Left lobe of liver (tissue), 1 donor: ENCODE data around the gene RNU6-7. TPM values are rescaled to one million over a fixed set of nuclear protein-coding genes. Genes with fewer than 3 reads are reported as not detected.

ENCODE experiments used
- total RNA-seq: library from RNA; stranded (reverse); gene quantifications from one replicate; pipeline ENCODE4 v1.2.1, GENCODE V29; 2021
- donor health status: DM: no; HTN: yes; CAD: no.

The RNU6-7 gene
- total RNA-seq, 1 donor from 2014 or later = not detected

Other genes starting within 250 kb of the RNU6-7 start
- 38.4 TPM for gene ARHGAP5, start 124.7 kb upstream of the RNU6-7 start, total RNA-seq
- gene RNU6-8, start 1.2 kb downstream of the RNU6-7 start, total RNA-seq = not detected
- gene AKAP6, start 127.3 kb downstream of the RNU6-7 start, total RNA-seq = 7.2 TPM